AG04449 (cell line): ENCODE results near the gene RGS9.

Experiments used
- CTCF ChIA-PET: fragments of 350-600 bp; formaldehyde crosslinking; extraction: SDS; loops from one replicate; lab custom pipeline; 2021; ENCODE audit warnings: antibody characterized with exemption; lab: Yijun Ruan, JAX
- POLR2A ChIA-PET: fragments of 400-600, 350-600 bp; formaldehyde crosslinking; extraction: SDS; loops from one replicate; lab custom pipeline; 2020; ENCODE audit warnings: antibody characterized with exemption, inconsistent platforms; lab: Yijun Ruan, JAX
- DNase-seq: peaks from one replicate; pipeline ENCODE4 v3.0.0-alpha.2; 2010; ENCODE audit warnings: low read depth, low spot score
- H3K4me3 ChIP-seq: 2 replicates; pipeline ENCODE4 v1.5.1; 2011; ENCODE audit warnings: low read depth, mild to moderate bottlenecking, control low read depth, low read length
- CTCF ChIP-seq: IDR thresholded peaks from one replicate; pipeline ENCODE4 v1.5.1; 2011; ENCODE audit warnings: mild to moderate bottlenecking, moderate library complexity, low read length, control low read depth, inconsistent platforms; ENCODE audit not compliant: insufficient read depth; ENCODE audit errors: missing control alignments

Gene RGS9

GRCh38 chr17:65254166-65254565 lies 117.0 kb downstream of the RGS9 start:
- ChIA-PET POLR2A (no interaction called here), CTCF (interaction anchor here (2.3 kb wide), 1 partner anchor 22 kb away, joined by 8 read pairs; no protein-coding TSS in a partner anchor)
- DNase-seq: no peak
- no peak overlapping the region for H3K4me3 ChIP-seq
- no peak for TF ChIP-seq CTCF

- no peak overlapping the region for H3K4me3 ChIP-seq
- TF ChIP-seq CTCF: no peak
- DNase-seq: no peak
- POLR2A ChIA-PET: no interaction called here
- CTCF ChIA-PET: no interaction called here
Observed at GRCh38 chr17:65259281-65259680, 122.1 kb downstream of the RGS9 start.

- H3K4me3 ChIP-seq: no peak overlapping the region
- CTCF ChIA-PET: no interaction called here
- TF ChIP-seq CTCF: no peak
- POLR2A ChIA-PET: no interaction called here
- no peak for DNase-seq
Observed at GRCh38 chr17:65259696-65260485, 122.7 kb downstream of the RGS9 start.

GRCh38 chr17:65260626-65261025 lies 123.5 kb downstream of the RGS9 start:
- no peak overlapping the region for H3K4me3 ChIP-seq
- ChIA-PET POLR2A (no interaction called here), CTCF (no interaction called here)
- DNase-seq: no peak
- TF ChIP-seq CTCF: no peak

- DNase-seq: no peak
- ChIA-PET POLR2A (no interaction called here), CTCF (no interaction called here)
- no peak for TF ChIP-seq CTCF
- no peak overlapping the region for H3K4me3 ChIP-seq
Observed at GRCh38 chr17:65261152-65261551, 124.0 kb downstream of the RGS9 start.

GRCh38 chr17:65261682-65262636 lies 124.8 kb downstream of the RGS9 start:
- TF ChIP-seq CTCF: no peak

More at GRCh38 chr17:65261682-65262636, 124.8 kb downstream of the RGS9 start:
- H3K4me3 ChIP-seq: no peak overlapping the region
- POLR2A ChIA-PET: no interaction called here
- CTCF ChIA-PET: interaction anchor here (0.8 kb wide), 1 partner anchor 30 kb away, joined by 3 read pairs; no protein-coding TSS in a partner anchor
- DNase-seq: no peak
